Stimulated activated CD8-positive, alpha-beta memory T cell treated with anti-CD3 and anti-CD28 coated beads, Interleukin-4, amount 100 ng/mL, for 1 hour (primary cell): ENCODE results near the gene EFR3B.

Source experiments
- DNase-seq, 2 donors: peaks; one replicate each; pipeline ENCODE4 v3.0.0-alpha.2; 2020; ENCODE audit warnings: low read depth in 2 of 2, low spot score in 1 of 2

EFR3B gene

GRCh38 chr2:25178976-25179375, 137.1 kb downstream of the EFR3B start:
- no peak for DNase-seq

- no peak for DNase-seq
Measured at GRCh38 chr2:25184254-25184653, 142.4 kb downstream of the EFR3B start.

- DNase-seq: no peak
Measured at GRCh38 chr2:25187729-25188350, 146.0 kb downstream of the EFR3B start.

- DNase-seq: no peak
Measured at GRCh38 chr2:25188405-25188804, 146.5 kb downstream of the EFR3B start.

GRCh38 chr2:25190536-25190935, 148.7 kb downstream of the EFR3B start:
- DNase-seq: no peak

GRCh38 chr2:25194576-25195122, 152.8 kb downstream of the EFR3B start:
- no peak for DNase-seq

- no peak for DNase-seq
Measured at GRCh38 chr2:25197336-25198208, 155.7 kb downstream of the EFR3B start.

- DNase-seq: no peak
Measured at GRCh38 chr2:25198209-25198525, 156.3 kb downstream of the EFR3B start.

- DNase-seq: no peak
Measured at GRCh38 chr2:25198576-25198975, 156.7 kb downstream of the EFR3B start.

GRCh38 chr2:25201265-25201664, 159.4 kb downstream of the EFR3B start:
- no peak for DNase-seq

- DNase-seq: no peak
Measured at GRCh38 chr2:25201794-25202193, 159.9 kb downstream of the EFR3B start.

- DNase-seq: no peak
Measured at GRCh38 chr2:25202275-25202674, 160.4 kb downstream of the EFR3B start.

GRCh38 chr2:25204190-25204838, 162.4 kb downstream of the EFR3B start:
- no peak for DNase-seq

GRCh38 chr2:25207078-25207545, 165.2 kb downstream of the EFR3B start:
- no peak for DNase-seq
